HL-60/S4 treated with retinoic acid at 250 ng/mL for 4 days and 3 days (cell line): Measurements from ENCODE around the gene REXO1.

Source experiments
- in situ Hi-C: fragments of 300-500 bp; cut with MboI; formaldehyde crosslinking; loops from 2 replicates; pipeline ENCODE4 v1.7.0; 2022; ENCODE audit warnings: low sequenced_read_pairs

Gene REXO1

GRCh38 chr19:1829958-1830357 lies 18.3 kb downstream of the REXO1 start:
- in situ Hi-C loops = no loop called here

GRCh38 chr19:1828279-1829238 lies 19.7 kb downstream of the REXO1 start:
- in situ Hi-C loops = no loop called here

GRCh38 chr19:1827566-1828278 lies 20.6 kb downstream of the REXO1 start:
- in situ Hi-C loops = no loop called here

DNA sequence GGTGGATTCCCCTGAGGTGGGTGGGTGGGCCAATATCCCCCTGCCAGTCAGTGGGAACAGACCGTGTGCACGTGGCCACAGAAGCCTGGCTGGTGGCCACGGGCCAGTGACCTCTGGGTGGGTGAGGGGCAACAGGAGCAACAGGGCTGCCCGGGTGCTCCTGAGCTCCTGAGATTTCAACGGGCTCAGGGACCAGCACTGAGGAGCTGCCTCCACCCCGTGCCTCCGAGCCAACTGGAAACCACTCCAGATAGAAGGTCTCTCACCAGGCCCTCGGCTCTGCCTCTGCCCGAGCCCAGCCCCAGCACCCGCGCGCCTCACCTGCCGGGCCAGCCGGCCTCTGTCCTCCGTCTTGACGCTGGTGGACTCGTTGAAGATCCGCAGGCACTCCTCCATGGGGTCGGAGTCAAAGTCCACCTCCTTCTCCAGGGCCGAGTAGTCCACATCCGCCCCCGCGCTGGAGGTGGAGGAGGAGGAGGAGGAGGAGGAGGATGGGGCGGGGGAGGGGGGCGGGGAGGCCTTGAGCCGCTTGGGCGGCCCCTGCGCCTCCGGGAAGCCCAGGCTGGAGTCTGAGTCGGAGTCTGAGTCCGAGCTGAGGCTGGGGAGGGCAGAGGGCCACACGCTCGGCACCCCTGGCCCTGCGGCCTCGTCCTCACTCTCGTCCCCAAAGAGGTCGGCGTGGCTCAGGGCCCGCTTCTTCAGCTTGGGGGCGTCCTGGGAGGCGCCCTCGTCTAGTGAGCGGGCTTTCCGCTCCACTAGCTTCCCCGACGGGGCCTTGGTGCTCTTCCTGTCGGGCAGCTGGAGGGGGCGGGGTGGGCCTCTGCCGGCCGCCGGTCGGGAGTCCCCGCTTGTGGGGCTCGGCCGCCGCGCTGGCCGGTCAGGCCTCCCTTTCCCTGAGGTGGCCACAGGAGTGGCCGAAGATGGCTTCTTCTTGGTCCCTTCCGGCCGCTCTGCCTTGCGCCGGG lies 21.4 kb downstream of the REXO1 start:
- in situ Hi-C loops = no loop called here

- in situ Hi-C loops = no loop called here
Observed at GRCh38 chr19:1825909-1826556, 22.2 kb downstream of the REXO1 start.

- in situ Hi-C loops = no loop called here
Observed at GRCh38 chr19:1824252-1824622, 24.0 kb downstream of the REXO1 start.

GRCh38 chr19:1823539-1824251 lies 24.6 kb downstream of the REXO1 start:
- in situ Hi-C loops = no loop called here

DNA sequence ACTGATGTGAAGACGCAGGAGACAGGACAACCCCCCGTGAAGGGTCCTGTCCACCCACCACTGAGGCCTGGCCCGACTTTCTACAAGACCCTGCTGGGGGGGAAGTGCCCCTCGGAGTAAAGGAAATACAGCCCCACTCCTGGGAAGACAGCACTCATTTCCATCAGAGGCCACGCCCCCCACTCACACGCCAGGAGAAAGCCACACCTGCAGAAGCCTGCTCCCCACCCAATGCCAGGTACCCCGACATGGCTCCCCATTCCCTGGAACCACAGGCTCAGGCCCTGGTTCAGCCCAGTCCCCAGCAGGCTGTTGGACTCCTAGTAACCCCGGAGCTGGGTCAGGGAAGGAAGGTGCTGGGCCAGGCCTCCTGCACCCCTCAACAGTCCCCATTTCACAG lies 25.3 kb downstream of the REXO1 start:
- in situ Hi-C loops = no loop called here

DNA sequence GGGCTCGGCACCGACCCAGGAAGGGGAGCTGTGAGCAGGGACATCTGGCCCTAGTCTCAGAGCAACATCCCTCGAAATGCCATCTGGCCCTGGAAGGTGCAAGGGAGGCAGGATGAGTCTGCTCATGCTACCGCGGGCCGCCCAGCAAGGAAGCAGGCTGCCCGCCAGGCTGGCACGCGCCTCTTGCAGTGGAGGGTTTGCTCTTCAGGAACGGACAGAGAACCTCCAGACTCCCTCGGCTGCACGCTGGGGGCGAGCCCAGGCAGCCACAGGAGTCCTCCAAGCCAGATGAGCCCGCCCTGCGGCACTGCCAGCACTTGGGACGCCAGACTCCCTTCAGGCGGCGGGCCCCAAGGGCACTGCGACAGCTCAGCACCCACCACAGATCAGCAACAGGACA lies 26.1 kb downstream of the REXO1 start:
- in situ Hi-C loops = no loop called here

GRCh38 chr19:1819341-1820255 lies 28.7 kb downstream of the REXO1 start:
- in situ Hi-C loops = no loop called here

DNA sequence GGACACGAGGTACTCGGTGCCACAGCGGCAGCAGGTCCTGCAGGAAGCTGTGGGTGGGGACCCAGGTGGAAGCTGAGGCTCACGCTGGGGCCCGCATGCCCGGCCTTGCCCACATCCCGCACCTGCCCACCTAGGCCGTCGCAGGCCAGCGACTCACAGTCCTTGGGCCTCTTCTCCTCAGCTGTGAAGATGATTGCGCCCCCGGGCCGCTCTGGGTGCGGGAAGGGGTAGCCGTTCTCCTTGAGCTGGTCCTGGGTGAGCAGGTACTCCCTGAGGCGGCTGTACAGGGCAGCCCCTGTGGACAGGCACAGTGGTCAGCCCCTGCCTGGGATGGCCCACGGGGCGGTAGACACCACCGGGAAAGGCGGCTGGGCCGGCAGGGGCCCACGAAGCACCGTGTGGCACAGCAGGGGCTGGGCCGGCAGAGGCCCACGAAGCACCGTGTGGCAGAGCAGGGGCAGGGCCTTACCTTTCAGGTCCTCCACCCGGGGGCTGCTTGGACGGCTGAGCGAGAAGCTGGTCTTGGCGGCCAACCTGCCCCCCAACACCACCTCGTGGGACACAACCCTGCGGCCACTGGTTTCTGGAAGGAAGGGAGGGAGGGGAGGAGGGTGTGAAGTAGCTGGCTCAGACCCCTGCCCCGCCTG lies 29.6 kb downstream of the REXO1 start:
- in situ Hi-C loops = no loop called here

GRCh38 chr19:1817553-1818179 lies 30.6 kb downstream of the REXO1 start:
- in situ Hi-C loops = no loop called here

DNA sequence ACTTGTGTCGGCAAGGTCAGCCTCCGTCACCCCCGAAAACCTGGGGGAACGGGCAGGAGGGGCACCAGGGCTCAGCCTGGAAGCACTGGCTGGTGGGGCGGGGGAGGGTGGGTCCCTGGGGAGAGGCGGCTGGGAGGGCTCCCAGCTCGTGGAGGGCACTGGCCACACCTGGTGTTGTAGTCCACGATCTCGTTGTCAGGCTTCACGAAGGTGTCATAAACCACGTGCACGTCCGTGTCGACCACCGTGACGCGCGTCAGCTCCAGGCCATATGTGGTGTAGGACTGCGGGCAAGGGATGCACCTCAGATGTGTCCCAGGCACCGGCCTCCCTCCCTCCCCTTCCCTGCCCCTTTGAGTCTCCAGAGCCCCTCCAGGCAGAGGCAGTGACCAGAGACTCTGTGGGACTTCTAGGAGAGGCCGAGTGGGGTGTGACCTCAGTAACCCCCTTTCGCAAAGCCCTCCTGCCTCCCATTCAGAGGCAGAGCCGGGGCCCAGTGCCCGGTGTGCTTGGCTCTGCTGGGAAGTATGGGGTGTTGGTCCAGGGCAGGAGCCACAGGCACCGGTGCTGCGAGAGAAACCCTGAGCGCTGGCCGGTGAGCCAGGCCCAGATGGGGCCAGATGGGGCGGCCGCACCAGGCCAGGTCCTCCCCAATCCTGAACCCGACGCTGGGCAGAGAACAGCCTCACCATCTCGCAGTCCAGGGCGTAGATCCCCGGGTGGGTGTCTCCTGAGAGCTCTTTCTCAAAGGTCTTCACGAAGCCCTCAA lies 31.6 kb downstream of the REXO1 start:
- in situ Hi-C loops = no loop called here

DNA sequence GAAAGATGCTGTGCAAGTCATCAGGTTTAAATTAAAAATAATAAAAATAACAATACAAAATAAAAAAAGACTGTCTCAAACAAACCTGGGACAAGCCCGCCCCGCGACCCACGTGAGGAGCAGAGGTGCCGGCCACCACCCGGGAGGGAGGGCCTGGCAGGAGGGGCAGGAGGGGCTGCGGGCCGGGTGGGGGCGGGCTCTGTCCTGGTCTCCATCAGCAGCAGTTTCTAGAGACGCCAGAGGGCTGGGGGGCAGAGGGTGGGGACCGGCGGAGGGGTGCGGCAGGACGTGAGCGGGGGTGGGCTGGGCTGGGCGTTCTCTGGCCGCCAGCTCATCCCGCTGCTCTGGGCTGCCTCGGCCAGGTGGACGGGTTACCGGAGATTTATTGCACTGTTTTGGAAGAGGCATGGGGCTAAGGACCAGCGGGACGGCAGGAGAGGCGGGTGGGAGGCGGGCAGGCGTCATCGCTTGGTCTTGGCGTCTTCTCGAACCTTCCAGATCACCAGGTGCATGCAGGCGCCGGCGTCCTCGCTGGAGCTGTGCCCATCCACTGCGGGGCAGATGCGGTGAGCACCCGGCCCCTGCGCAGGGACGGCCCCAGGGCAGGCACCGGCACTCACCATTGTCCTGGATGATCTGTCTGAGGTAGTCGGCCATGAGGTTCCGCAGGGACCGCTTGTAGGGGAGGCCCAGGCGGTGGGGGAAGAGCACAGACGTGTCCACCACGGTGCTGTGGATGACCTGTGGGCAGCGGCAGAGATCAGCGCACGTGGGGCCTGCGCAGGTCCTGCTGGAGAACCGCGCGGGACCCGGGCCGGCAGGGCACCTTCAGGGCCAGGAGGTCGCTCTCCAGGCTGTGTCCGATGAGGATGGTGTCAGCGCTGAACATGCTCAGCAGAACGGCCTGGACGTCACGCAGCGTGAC lies 32.4 kb downstream of the REXO1 start:
- in situ Hi-C loops = no loop called here

- in situ Hi-C loops = no loop called here
Observed at GRCh38 chr19:1814833-1815604, 33.3 kb downstream of the REXO1 start.
